Upper lobe of right lung (tissue), 1 donor: ENCODE measurements around the gene AK5. TPM values are rescaled to one million over a fixed set of nuclear protein-coding genes. Genes with fewer than 3 reads are reported as not detected.

Experiments used
- ATAC-seq: fragments of 200-7000 bp; cut with Tn5 transposase; one replicate; pipeline ENCODE4 v1.9.1; 2020; ENCODE audit warnings: mild to moderate bottlenecking, moderate library complexity
- DNase-seq: peaks from one replicate; pipeline ENCODE4 v3.0.0-alpha.2; 2020
- H3K27ac ChIP-seq: fragments of 200-600 bp; one replicate; pipeline ENCODE4 v1.8.0; 2022
- H3K27me3 ChIP-seq: fragments of 200-600 bp; one replicate; pipeline ENCODE4 v1.8.0; 2022; ENCODE audit warnings: mild to moderate bottlenecking
- H3K36me3 ChIP-seq: fragments of 200-600 bp; one replicate; pipeline ENCODE4 v1.8.0; 2022
- H3K4me1 ChIP-seq: fragments of 200-600 bp; one replicate; pipeline ENCODE4 v1.8.0; 2022
- H3K4me3 ChIP-seq: fragments of 200-600 bp; one replicate; pipeline ENCODE4 v1.8.0; 2022; ENCODE audit warnings: mild to moderate bottlenecking
- H3K9me3 ChIP-seq: fragments of 200-600 bp; one replicate; pipeline ENCODE4 v1.8.0; 2022
- intact Hi-C: fragments of 100-400 bp; cut with DNase I; formaldehyde crosslinking; loops from one replicate; pipeline ENCODE4 v1.11.0; 2022
- total RNA-seq: library from RNA; stranded (reverse); fragmentation: NEBNext Ultra II Directional; extraction: Animal tissue kit (Norgen Biotek cat#: 25700); gene quantifications from one replicate; pipeline ENCODE4 v1.2.1, GENCODE V29; 2021
- TF ChIP-seq, protein P1 (sequence below): fragments of 200-600 bp; IDR thresholded peaks from one replicate; pipeline ENCODE4 v1.8.0; 2022; ENCODE audit warnings: antibody characterized with exemption
- donor health status: DM: no; HTN: yes; CAD: no; lungs with severe emphysema.

AK5 gene
- total RNA-seq, 1 donor from 2014 or later = not detected

DNA sequence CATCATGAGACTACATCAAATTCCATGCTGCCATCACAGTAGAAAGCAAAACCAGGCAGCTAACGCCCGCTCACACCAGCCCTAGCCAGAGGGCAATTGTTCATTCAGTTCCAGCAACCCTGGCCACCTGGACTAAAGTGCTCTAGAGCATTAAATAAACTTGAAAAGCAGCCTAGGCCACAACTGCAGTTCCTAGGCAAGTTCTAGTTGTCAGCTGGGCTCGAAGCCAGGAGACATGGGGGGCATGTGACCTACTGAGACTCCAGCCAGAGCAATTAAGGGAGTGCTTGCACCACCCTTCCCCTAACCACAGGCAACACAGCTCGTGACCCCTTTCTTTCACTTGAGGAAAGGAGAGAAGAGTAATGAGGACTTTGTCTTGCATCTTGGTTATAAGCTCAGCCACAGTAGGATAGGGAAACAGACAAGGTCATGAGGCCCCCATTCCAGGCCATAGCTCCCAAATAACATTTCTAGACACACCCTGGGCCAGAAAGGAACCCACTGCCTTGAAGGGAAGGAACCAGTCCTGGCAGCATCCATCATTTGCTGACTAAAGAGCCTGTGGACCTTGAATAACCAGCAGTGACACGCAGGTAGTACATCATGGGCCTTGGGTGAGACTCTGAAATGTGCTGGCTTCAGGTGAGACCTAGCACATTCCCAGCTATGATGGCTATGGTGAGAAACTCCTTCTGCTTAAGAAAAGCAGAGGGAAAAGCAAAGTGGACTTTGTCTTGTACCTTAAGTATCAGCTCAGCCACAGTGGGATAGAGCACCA, 323.6 kb downstream of the AK5 start:
- Histone ChIP-seq H3K9me3 (peaks cover 9% of the 10 kb centered on the region), H3K4me1 (peaks cover 9% of the 10 kb centered on the region), H3K27ac (no peak overlapping the region), H3K27me3 (no peaks in the 10 kb centered on the region), H3K4me3 (no peak overlapping the region), H3K36me3 (peaks cover 12% of the 10 kb centered on the region)
- DNase-seq (peak; percentile 78), ATAC-seq (peak; percentile 94)
- intact Hi-C loops = no loop called here
- TF ChIP-seq, protein P1, sequence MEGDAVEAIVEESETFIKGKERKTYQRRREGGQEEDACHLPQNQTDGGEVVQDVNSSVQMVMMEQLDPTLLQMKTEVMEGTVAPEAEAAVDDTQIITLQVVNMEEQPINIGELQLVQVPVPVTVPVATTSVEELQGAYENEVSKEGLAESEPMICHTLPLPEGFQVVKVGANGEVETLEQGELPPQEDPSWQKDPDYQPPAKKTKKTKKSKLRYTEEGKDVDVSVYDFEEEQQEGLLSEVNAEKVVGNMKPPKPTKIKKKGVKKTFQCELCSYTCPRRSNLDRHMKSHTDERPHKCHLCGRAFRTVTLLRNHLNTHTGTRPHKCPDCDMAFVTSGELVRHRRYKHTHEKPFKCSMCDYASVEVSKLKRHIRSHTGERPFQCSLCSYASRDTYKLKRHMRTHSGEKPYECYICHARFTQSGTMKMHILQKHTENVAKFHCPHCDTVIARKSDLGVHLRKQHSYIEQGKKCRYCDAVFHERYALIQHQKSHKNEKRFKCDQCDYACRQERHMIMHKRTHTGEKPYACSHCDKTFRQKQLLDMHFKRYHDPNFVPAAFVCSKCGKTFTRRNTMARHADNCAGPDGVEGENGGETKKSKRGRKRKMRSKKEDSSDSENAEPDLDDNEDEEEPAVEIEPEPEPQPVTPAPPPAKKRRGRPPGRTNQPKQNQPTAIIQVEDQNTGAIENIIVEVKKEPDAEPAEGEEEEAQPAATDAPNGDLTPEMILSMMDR = no peak

DNA sequence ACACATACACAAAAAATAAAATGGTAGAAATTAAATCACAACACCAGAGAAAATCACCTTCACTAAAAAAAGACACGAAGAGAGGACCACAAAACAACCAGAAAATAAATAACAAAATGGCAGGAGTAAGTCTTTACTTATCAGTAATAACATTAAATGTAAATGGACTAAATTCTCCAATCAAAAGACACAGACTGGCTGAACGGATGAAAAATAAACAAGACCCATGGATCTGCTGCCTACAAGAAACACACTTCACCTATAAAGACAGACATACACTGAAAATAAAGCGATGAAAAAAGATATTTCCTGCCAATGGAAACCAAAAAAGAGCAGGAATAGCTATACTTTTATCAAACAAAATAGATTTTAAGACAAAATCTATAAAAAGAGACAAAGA, 327.1 kb downstream of the AK5 start:
- TF ChIP-seq, protein P1 = no peak
- DNase-seq (no peak), ATAC-seq (no peak)
- Histone ChIP-seq H3K27me3 (no peaks in the 10 kb centered on the region), H3K27ac (no peak overlapping the region), H3K4me1 (peaks cover 9% of the 10 kb centered on the region), H3K9me3 (peaks cover 9% of the 10 kb centered on the region), H3K4me3 (no peak overlapping the region), H3K36me3 (peaks cover 12% of the 10 kb centered on the region)
- intact Hi-C loops = no loop called here

Other genes starting within 250 kb of the AK5 start
- gene PIGK, start 62.6 kb upstream of the AK5 start, total RNA-seq = 29.9 TPM